ENCODE results near the gene AMIGO3.
"Not testable (repeated sequence)": the region's sequence is repeated elsewhere in the genome, so short reads cannot be mapped to it uniquely, and the experiment has no call there.

AMIGO3 gene

DNA sequence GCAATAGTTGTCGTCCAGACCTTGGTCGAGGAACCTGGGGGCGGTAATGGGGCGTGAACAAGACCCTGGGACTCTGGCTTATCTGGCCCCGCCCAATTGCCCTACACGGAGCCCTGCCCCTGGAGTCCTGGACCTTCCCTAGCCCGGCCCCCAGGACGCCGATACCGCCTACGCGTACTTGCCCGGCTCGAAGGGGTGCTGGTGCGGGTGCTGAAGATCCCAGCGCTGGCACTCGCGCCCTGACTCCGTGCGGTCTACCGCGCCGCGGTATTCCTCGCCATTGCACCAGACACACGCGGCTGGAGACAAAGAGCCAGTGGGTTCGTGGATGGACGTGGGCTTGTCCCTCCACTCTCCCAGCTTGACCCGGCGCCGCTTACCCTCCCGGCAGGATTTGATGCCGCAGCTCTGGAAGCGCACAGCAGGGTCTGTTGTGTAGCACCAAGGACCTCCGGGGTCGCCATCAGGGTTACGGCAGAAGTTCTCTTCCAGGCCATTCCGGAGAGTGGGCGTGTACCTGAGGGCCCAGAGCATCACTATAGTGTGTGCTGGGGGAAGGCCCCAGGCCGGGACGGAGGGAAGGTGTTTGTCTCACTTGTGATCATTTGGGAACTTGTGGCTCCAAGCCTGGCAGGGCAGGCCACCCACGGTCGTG lies 32.6 kb downstream of the AMIGO3 start:
- DNase-seq = not testable (repeated sequence)

- DNase-seq = not testable (repeated sequence)
These were observed 33.1 kb downstream of the AMIGO3 start for GRCh38 chr3:49686346-49686745.

GRCh38 chr3:49685846-49686245 lies 33.6 kb downstream of the AMIGO3 start:
- DNase-seq = not testable (repeated sequence)

- DNase-seq = not testable (repeated sequence)
These were observed 34.4 kb downstream of the AMIGO3 start for GRCh38 chr3:49685103-49685502.

DNA sequence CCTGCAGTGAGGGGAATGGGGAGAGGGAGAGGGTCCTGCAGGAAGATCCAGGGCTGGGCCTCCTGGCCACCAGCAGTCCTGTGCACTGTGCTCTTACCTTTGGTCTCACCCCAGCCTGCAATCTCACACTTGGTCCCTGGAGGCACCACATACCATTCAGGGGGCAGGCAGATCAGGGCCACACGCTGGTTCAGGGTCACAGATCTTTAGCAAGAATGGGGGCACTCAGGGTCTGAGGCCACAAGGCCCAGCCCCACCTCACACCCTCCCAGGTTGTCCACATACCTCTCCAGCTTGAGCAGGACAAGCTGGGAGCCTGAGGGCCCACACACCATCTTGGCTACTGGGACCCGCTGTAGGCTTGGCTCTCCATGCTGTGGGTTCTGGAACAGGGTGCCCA lies 35.0 kb downstream of the AMIGO3 start:
- DNase-seq = not testable (repeated sequence)

DNA sequence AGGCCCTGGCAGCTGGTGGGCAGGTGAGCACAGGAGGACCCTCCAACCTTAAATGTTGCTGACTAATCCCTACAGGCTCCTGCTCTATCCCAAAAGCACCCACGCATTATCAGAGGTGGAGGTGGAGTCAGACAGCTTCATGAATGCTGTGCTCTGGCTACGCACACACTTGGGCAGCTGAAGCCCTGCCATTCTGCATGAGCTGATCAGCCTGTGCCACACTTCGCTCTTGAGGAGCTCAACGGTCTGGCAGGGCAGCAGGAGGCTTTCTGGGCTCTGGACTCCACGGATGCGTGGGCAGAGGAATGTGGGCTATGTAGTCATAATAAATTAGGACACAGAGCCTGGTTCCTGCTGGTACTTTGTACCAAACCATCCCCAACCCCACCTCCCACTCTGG lies 36.3 kb downstream of the AMIGO3 start:
- DNase-seq = no peak

DNA sequence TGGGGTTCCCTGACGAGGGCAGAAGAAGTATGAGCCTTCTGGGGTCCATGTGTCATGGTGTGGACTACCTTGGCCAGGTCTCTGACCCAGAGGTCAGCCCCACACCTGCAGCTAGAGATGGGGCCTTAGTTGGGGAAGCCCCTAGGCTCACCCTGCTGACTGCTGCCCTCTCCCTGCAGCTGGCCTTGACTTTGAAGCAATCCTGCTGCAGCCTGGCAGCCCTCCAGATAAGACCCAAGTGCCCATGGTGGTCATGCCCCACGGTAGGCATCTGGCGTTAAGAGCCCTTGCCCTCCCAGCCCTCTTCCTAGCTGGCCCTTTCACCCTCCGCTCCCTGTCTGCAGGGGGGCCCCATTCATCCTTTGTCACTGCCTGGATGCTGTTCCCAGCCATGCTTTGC lies 37.9 kb downstream of the AMIGO3 start:
- no peak for DNase-seq

DNA sequence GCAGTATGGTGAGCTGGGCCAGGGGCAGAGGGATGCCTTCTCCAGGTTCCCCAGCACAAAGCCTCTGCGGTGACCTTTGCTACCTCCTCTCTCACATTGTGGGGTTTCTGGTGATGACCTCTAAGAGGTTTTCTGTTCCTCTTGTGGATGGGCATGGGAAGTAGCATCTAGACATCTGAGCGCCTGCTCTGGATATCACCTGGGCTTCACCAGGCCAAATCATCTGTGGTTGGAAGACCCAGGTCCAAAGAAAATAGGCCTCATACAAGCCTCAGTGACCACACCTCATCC lies 38.3 kb downstream of the AMIGO3 start:
- DNase-seq = no peak

DNA sequence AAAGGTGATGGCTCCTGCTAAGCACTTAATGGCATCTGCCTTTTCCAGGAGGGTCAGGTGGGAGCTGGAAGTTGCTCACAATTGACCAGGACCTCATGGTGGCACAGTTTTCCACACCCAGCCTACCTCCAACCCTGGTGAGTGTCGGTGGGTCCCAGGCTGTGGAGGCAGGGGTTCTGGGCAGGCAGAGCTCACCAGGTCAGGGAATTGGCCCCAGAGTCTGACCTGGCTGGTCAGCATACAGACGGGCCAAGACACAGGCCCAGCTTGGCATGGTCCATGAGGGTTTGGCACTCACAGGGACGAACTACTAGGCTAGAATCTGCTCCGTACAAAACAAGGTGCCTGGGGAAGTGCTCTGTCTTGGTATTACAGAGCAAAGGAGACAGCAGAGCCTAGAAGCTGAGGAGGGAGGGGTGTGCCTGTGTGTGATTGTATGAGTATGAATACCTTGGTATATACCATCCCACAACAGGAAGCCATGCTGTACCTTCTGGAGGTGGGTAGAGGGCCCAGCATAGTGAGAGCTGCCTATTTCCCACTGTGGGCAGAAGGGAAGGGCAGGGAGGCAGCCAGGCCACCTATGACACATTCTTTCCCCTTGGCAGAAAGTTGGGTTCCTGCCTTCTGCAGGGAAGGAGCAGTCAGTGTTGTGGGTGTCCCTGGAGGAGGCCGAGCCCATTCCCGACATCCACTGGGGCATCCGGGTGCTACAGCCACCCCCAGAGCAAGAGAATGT lies 38.8 kb downstream of the AMIGO3 start:
- DNase-seq = no peak

DNA sequence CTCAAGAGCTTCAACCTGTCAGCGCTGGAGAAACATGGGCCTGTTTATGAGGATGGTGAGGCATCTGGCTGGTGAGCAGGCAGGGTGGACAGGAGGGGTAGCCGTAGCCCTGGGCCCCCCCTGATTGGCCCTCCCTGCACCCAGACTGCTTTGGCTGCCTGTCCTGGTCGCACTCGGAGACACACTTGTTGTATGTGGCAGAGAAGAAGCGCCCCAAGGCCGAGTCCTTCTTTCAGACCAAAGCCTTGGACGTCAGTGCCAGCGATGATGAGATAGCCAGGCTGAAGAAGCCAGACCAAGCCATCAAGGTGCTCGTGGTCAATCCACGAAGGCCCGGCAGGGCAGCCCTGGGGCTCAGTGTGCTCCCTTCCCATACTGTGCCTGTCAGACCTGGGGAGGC lies 43.6 kb downstream of the AMIGO3 start:
- DNase-seq = no peak

DNA sequence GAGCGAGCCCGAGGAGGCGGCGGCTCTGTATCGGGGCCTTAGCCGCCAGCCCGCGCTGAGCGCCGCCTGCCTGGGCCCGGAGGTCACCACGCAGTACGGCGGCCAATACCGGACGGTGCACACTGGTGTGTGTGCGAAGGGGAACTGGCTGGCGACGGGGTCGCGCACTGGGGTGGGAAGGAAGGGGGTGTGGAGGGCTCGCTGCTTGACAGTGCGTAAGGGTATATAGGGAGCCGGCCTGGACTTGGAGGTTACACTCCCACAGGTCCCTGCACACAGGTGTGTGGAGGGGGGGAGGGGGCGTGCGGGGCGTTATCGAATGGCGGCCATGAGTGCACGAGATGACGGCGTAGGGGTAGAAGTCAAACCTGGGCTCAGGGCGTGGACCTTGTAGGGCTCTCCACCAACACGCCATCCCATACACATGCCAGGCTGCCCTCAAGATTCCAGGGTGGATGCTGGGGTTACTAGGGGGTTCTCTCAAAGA lies 44.9 kb downstream of the AMIGO3 start:
- DNase-seq = no peak

GRCh38 chr3:49673715-49674496 lies 45.6 kb downstream of the AMIGO3 start, which contains the start of gene APEH:
Gene APEH (plus strand): TSS chr3:49674351. CDS start chr3:49674402, 51 bp downstream.
- no peak for DNase-seq

DNA sequence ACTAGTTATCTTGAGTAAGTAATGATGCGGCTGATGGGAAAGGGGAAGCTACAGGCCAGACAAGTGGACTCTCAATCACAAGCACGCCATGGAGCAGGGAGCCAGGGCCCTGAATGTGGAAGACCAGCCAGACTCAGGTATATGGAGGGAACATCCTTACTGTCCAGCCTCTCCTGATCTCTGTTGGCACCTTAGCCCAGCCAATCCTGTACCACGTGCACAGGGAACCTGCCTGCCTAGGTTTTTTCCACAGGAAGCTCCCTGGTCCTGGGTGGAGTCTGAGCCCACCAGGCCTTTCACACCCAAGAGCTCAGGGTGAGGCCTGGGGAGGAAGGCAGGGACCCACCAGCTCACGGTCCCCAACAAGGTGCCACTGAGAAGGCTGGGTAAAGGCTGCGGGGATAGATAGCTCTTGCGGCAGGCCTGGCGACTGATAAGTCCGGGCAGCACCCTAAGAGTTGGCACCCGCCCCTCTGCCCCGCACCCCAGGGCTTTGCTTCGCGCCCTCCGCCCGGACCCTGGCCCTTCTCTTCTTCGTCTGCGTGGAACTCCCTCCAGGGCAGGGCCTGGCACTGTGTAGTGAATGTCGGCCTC lies 46.3 kb downstream of the AMIGO3 start:
- DNase-seq = no peak

DNA sequence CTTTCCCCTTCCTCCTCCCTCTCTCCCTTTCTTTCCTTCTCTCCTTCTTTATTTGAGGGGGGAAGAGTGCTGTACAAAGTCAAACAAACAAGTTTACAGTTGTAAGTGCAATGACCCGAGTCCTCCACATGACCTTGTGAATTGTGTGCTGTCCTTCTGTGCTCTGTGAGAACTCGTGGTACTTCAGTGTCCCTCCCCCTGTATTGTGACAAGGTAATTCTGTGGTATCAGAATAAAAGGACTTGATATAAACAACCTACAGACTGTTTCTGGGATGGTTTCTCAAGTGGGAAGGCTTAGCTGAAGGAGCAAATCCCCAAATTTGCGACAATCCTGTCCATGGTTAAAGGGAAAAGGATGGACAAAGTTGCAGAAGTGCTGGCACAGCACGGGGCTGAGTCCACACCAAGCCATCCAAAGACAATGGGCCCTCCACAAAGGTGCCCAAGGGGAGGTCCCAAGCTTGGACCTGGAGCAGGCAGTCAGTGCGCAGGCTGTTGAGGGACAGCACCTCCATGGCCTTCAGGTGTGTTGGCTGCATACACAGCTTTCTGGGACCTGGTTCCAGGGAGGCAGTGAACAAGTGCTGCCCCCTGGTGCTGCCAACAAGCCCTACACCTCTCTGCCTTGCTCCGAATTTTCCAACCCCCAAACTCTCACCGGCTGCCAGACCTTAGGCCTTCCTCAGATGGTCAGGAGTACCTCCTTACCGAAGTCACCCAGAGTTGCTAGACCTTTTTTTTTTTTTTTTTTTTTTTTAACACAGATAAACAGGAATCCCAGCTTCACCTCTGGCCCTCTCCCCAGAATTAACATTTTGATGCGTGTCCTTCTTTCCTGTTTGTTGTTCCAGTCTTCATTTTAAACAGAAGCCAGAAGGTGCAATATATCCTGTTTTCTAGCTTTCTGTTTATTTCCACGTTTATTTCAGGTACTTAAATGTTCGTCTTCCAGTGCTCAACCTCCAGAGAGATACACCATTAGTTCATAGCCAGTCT lies 47.9 kb downstream of the AMIGO3 start:
- no peak for DNase-seq

GRCh38 chr3:49670940-49671290 lies 48.6 kb downstream of the AMIGO3 start:
- DNase-seq = no peak

GRCh38 chr3:49669352-49669751 lies 50.1 kb downstream of the AMIGO3 start:
- DNase-seq = no peak

DNA sequence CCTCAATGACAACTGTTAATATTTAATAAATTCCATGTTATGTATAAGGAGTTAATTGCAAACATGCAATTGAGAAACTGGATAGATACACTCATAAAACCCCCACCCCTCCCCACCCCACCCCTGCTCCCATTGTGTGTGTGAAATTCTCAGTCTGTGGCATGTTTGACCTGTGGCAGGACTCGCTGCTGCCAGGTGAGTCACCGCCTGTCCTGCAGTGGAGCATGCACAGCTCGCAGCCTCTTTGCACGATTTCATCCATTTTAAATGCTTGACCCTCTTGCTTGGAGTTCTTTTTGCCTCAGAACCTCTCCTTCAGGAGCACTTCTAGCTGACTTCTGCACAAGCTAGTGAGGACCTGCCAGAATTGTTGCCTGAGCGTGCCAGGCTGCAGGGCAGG lies 50.6 kb downstream of the AMIGO3 start:
- no peak for DNase-seq

DNA sequence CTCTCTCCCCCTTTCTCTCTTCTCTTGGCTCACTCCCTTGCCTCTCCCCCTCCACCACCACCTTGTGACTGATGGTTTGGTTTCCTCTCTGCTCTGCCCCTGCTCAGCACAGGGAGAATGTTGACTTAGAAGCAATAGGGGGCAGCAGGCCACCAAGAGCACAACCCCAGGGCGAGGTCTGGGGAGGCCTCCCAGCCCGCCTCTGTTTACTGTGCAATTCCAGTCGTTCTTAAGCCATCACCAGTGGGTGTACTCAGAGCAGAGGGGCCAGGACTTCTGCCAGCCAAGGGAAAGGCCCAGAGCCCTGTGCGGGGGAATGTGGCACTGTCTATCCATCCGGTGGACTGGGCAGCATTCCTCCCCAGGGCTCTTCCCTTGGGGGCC lies 51.1 kb downstream of the AMIGO3 start:
- DNase-seq = no peak

DNA sequence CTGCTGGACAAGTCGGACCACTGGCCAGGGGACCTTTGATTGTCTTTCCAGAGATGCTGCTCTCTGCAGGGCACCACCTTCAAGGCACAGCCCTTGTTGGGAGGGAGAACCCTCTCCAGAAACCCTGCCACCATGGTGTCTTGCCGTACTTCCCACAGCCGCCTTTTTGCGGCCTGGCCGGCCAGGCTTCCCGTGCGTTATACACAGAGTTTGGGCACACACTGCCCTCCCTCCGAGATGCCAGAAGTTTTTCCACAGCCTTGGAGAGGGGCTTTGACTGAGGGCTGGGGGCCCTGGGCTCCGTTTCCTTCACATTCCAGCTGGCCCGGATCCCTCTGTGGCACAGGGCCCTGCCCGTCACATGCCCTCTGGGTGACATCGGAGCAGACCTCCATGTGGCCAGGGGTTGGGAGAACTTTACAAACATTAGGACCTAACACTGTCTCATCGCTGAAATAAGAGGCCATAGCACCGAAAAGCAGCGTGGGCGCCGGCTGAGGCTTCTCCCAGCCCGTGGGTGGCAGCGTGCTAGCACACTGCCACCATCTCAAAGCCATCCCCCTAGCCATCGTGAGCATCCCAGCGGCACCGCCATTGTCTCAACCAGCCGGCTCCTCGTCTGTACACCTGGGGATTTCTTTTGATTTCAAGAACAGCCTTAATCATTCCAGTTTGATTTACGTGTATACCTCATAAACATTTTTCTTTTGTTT lies 51.6 kb downstream of the AMIGO3 start:
- no peak for DNase-seq
